Mucosa of rectum (tissue), 2 donors: ENCODE measurements around the gene TRAF2.

Source experiments
- H3K27ac ChIP-seq, 2 donors: one replicate each; pipeline ENCODE4 v1.7.0; 2013; ENCODE audit warnings: inconsistent platforms in 2 of 2, low read depth in 2 of 2, low read length in 2 of 2
- H3K27me3 ChIP-seq, 2 donors: one replicate each; pipeline ENCODE4 v1.7.0; 2013; ENCODE audit warnings: low read length in 2 of 2; ENCODE audit not compliant: control insufficient read depth in 2 of 2, insufficient read depth in 2 of 2
- H3K36me3 ChIP-seq, 2 donors: one replicate each; pipeline ENCODE4 v1.7.0; 2013; ENCODE audit warnings: low read length in 2 of 2; ENCODE audit not compliant: control insufficient read depth in 2 of 2, insufficient read depth in 2 of 2
- H3K4me1 ChIP-seq, 2 donors: one replicate each; pipeline ENCODE4 v1.7.0; 2013; ENCODE audit warnings: low read length in 2 of 2, mild to moderate bottlenecking in 1 of 2; ENCODE audit not compliant: control insufficient read depth in 2 of 2, insufficient read depth in 2 of 2
- H3K4me3 ChIP-seq, 2 donors: one replicate each; pipeline ENCODE4 v1.7.0; 2013; ENCODE audit warnings: low read length in 2 of 2
- H3K9ac ChIP-seq, 2 donors: one replicate each; pipeline ENCODE4 v1.7.0; 2013; ENCODE audit warnings: low read length in 2 of 2, low read depth in 1 of 2, mild to moderate bottlenecking in 1 of 2
- H3K9me3 ChIP-seq, 2 donors: one replicate each; pipeline ENCODE4 v1.7.0; 2013; ENCODE audit warnings: low read length in 2 of 2; ENCODE audit not compliant: control insufficient read depth in 2 of 2
- donor health status: healthy.
- donor health status: Normal muscosa, but diverticular disease.

Gene TRAF2

DNA sequence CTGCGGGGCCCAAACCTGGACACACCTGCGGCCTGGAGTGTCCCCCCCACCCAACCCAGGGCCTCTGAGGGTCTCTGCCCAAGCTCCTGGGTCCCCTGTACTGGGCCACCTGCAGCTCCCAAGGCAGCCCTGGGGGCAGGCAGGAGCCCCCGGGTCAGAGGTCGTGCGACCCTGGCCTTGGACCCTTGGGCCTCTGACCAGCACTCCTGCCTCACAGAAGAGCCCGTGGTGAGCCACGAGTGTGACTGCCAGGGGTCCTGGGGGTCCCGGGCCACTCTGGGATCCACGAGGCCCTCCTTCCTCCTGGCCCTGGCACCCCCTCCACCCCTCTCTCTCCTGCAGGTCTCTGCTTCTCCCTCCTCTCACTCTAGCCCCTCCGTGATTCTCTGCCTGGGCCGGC lies 86.0 kb downstream of the TRAF2 start:
- no peak overlapping the region for H3K27ac ChIP-seq
- no peaks in the 10 kb centered on the region for H3K27me3 ChIP-seq
- no peak overlapping the region for H3K9ac ChIP-seq
- H3K4me1 ChIP-seq: peaks cover 0 to 9% of the 10 kb centered on the region in 2 donors
- no peak overlapping the region for H3K4me3 ChIP-seq
- H3K9me3 ChIP-seq: no peaks in the 10 kb centered on the region
- H3K36me3 ChIP-seq: no peaks in the 10 kb centered on the region

DNA sequence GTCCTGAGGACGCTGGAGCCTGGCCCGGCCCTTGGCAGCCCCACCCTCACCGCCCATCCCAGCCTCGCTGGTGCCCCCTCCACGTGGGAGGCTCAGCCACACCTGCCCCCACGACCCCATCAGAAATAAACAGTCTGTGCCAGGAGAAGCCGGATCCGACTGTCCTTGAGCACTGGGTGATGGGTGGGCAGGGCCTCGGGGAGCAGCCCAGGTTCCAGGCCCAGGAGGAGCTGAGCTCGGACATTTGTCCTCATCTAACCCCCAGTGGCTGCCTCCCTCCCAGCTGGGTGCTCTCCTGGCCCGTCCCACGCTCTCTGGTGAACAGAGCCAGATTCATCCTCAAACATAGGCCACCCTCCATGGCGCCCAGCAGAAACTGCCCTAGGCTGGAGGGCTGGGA lies 86.4 kb downstream of the TRAF2 start:
- no peaks in the 10 kb centered on the region for H3K27me3 ChIP-seq
- H3K36me3 ChIP-seq: no peaks in the 10 kb centered on the region
- no peak overlapping the region for H3K9ac ChIP-seq
- H3K27ac ChIP-seq: no peak overlapping the region
- H3K9me3 ChIP-seq: no peaks in the 10 kb centered on the region
- H3K4me3 ChIP-seq: no peak overlapping the region
- peaks cover 0 to 9% of the 10 kb centered on the region in 2 donors for H3K4me1 ChIP-seq

DNA sequence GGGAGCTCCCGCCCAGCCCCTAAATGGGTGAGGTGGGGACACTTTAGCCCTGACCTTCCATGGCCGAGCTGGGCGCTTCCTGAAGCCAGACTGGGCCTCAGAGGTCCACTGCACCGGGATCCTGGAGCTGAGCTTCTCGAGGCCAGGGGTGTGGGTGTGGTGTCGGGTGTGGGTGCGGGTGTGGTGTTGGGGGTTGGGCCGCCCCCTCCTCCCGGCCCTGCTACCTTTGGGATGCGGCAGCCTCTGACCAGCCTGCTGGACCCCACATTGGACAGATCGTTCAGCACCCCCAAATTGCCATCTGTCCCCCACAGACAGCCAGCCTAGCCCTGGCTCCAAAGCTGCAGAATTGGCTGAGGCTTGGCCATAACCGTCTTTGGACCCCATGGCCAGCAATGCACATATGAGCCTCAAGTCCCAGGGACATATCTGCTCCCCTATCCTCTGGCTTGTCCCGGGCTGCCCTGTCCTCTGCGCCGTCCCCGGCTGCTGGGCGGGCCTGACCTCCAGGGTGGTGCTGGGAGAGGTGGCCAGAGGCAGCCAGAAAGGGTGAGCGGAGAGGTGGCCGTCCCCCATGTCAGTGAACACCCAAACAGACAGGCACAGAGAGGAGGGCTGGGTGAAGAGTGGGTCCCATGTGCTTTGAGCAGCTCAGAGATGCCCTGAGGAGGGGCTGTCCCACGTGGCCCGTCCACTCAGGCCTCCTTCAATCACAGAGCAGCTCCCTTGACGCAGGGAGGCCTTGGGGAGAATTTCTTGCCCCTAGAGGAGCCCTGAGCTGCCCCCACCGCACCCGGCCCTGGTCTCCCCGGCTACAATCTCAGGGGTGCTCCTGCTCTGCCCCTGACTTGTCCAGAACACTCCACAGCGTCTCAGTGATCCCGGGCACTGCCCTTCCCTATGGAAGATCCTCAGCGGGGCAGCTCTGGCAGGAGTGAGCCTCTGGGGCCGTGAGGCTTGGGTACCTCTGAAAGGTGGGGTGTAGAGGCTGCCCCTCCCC lies 87.6 kb downstream of the TRAF2 start:
- Histone ChIP-seq H3K4me3 (no peak overlapping the region), H3K36me3 (no peaks in the 10 kb centered on the region), H3K4me1 (peaks cover 0 to 12% of the 10 kb centered on the region in 2 donors), H3K9me3 (no peaks in the 10 kb centered on the region), H3K27ac (no peak overlapping the region), H3K27me3 (no peaks in the 10 kb centered on the region), H3K9ac (no peak overlapping the region)

DNA sequence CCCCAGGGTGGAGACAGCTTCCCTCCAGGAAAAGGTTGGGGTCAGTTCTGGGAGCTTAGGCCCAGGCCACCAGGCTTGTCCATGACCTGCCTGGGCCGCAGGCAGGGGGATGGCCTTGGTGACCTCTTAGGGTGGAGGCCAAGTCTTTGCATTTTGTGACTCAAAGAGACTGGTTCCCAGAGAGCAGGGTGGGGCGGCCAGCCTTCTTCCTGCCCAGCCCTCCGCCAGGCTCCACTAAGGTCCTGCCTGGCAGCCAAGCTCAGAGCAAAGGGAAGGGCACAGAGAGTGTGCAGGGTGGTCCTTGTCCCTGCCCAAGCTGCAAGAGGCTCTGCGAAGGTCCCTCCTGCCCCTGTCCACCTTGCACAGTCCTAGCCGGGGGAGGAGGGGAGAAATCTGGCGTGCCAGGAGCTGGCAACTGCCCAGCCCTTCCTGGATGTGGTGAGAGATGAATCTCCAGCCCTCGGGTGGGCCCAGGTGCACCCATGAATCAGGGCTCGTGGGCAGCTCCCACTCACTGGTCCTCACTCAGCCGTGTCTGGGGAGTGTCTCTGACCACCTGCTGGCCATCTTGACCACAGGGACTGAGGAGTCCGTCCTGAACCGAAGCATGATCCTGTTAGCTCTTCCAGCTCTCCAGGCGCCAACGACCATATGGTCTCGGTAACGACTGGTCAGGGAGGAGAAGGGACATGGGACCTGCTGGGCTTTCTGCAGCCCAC lies 88.7 kb downstream of the TRAF2 start:
- Histone ChIP-seq H3K27me3 (no peaks in the 10 kb centered on the region), H3K4me3 (no peak overlapping the region), H3K27ac (no peak overlapping the region), H3K4me1 (peaks cover 0 to 12% of the 10 kb centered on the region in 2 donors), H3K9me3 (no peaks in the 10 kb centered on the region), H3K9ac (no peak overlapping the region), H3K36me3 (no peaks in the 10 kb centered on the region)

GRCh38 chr9:136975644-136976043 lies 89.3 kb downstream of the TRAF2 start:
- Histone ChIP-seq H3K9ac (no peak overlapping the region), H3K4me1 (peaks cover 0 to 12% of the 10 kb centered on the region in 2 donors), H3K9me3 (no peaks in the 10 kb centered on the region), H3K4me3 (no peak overlapping the region), H3K27me3 (no peaks in the 10 kb centered on the region), H3K27ac (no peak overlapping the region), H3K36me3 (no peaks in the 10 kb centered on the region)
